Adrenal gland (tissue), 5 donors: ENCODE measurements around the gene MAGI2.

ENCODE experiments used
- POLR2A ChIP-seq, 2 donors: fragments of 450-650 bp; IDR thresholded peaks; one replicate each; pipeline ENCODE4 v1.6.1; 2017; ENCODE audit warnings: antibody characterized with exemption in 2 of 2, mild to moderate bottlenecking in 2 of 2, moderate library complexity in 1 of 2
- TF ChIP-seq, protein P1 (sequence below), 6 experiments: fragments of 450-650 bp in 4 of 6; fragments of 200-600 bp in 2 of 6; sonication (generic) in 1 of 6; IDR thresholded peaks; 1 replicate in 5 of 6; 2 replicates in 1 of 6; pipeline versions ENCODE4 v1.5.1 to v1.8.0; 2016 to 2021; ENCODE audit warnings: antibody characterized with exemption in 6 of 6, mild to moderate bottlenecking in 2 of 6, moderate library complexity in 1 of 6
- donor health status: DM: no; HTN: no; CAD: no.

- TF ChIP-seq, protein P1, sequence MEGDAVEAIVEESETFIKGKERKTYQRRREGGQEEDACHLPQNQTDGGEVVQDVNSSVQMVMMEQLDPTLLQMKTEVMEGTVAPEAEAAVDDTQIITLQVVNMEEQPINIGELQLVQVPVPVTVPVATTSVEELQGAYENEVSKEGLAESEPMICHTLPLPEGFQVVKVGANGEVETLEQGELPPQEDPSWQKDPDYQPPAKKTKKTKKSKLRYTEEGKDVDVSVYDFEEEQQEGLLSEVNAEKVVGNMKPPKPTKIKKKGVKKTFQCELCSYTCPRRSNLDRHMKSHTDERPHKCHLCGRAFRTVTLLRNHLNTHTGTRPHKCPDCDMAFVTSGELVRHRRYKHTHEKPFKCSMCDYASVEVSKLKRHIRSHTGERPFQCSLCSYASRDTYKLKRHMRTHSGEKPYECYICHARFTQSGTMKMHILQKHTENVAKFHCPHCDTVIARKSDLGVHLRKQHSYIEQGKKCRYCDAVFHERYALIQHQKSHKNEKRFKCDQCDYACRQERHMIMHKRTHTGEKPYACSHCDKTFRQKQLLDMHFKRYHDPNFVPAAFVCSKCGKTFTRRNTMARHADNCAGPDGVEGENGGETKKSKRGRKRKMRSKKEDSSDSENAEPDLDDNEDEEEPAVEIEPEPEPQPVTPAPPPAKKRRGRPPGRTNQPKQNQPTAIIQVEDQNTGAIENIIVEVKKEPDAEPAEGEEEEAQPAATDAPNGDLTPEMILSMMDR (IDR thresholded peaks at IDR 0.05) = no peak
- no peak for TF ChIP-seq POLR2A (IDR thresholded peaks at IDR 0.05)
Observed at GRCh38 chr7:78675511-78675910, 778.0 kb downstream of the MAGI2 start.
